ENCODE measurements around the gene PFKL. TPM values are rescaled to one million over a fixed set of nuclear protein-coding genes. Genes with fewer than 3 reads are reported as not detected.

The PFKL gene
- polyA plus RNA-seq, 2 of the 4 experiments (the other 2 are of a cell fraction): 23.2 to 38.7 TPM

DNA sequence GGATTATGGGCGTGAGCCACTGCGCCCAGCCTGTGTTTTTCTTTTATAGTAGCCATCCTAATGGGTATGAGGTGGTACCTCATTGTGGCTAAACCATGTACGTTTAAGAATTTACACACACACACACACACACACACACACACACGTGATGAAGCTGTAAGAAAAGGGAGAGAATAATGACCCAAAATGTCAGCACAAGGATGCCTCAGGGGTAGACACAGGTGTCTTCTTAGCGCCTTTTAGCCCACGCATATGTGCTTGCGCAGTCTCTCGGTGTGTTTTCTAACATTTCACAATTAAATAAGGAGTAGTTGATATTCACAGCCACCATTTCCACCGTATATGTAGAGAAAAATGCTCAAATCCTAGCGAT lies 782 bp upstream of the PFKL start (continued):
- TF ChIP-seq REST (IDR thresholded peaks at IDR 0.05) (no peak), HMGXB4 (CRISPR knock-in tag; IDR thresholded peaks at IDR 0.05; ENCODE audit: borderline replicate concordance) (no peak), FOSB (CRISPR knock-in tag; IDR thresholded peaks at IDR 0.05) (no peak), CBX8 (IDR thresholded peaks at IDR 0.05) (no peak), ZFP36 (IDR thresholded peaks at IDR 0.05; ENCODE audit: borderline replicate concordance, partially characterized antibody) (no peak), ZSCAN20 (CRISPR knock-in tag; IDR thresholded peaks at IDR 0.05) (no peak), POLR2A (IDR thresholded peaks at IDR 0.05; ENCODE audit: low read length) (no peak), BHLHE40 (IDR thresholded peaks at IDR 0.05; ENCODE audit: low read depth, low read length) (no peak)
- TF ChIP-seq, protein P1, sequence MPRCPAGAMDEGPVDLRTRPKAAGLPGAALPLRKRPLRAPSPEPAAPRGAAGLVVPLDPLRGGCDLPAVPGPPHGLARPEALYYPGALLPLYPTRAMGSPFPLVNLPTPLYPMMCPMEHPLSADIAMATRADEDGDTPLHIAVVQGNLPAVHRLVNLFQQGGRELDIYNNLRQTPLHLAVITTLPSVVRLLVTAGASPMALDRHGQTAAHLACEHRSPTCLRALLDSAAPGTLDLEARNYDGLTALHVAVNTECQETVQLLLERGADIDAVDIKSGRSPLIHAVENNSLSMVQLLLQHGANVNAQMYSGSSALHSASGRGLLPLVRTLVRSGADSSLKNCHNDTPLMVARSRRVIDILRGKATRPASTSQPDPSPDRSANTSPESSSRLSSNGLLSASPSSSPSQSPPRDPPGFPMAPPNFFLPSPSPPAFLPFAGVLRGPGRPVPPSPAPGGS (IDR thresholded peaks at IDR 0.05): no peak

DNA sequence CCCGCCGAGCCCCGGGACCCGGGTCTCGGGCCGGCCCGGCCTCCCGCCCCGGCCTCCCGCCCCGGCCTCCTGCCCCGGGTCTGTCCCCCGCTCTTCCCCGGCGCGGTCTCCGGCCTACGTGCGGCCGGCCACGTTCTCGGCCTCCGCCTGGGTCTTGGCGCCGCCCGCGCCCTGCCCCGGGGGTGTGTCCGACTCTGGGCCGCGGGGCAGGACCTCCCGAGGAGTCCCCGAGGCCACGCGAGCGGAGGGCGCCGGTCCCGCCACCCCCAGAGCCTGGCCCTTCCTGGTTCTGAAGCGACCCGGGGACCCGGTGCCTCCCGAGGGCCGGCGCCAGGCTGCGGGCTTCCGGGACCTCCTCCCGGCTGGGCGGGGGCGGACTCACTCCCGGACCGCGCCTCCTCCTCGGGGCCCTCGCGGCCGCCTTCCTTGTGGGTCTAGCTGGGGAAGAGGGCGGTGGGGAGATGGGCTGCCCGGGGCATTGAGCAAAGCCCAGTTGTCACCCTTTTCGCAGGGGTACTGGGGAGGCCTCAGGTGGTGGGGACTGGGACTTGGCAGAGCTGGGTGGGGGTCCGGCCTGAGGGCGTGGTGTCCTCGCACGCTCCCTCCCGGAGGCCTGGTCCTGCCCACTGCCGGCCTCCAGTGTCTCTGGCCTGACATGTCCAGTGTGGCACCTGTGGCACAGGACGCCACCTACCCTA lies 558 bp downstream of the PFKL start:
- Histone ChIP-seq H3K4me1 (peaks cover 14% of the 10 kb centered on the region; the same call in 2 of the 3 replicates), H3K4me2 (peak overlapping the region; percentile 73), H3K4me3 (peak overlapping the region; percentile 98), H3K27ac (peak overlapping the region; percentile 93 to 99), H3K9me3 (no peaks in the 10 kb centered on the region)
- FAIRE-seq (no peak), DNase-seq (ENCODE audit: low read depth in 1 of 2, low spot score in 1 of 2) (peak; percentile 42 to 50), ATAC-seq (peak; percentile 51 to 69)
- POLR2A ChIA-PET: no interaction called here
- CTCF ChIA-PET: interaction anchor here (0.5 to 1.9 kb wide), 4 partner anchors 10 to 497 kb away, joined by 3 to 6 read pairs (median 3); no protein-coding TSS in a partner anchor
- TF ChIP-seq NPAS2 (CRISPR knock-in tag; IDR thresholded peaks at IDR 0.05; ENCODE audit: borderline replicate concordance) (no peak), RNF2 (IDR thresholded peaks at IDR 0.05; ENCODE audit: borderline replicate concordance, low read depth) (no peak), KDM5A (IDR thresholded peaks at IDR 0.05) (no peak), MAZ (IDR thresholded peaks at IDR 0.05; ENCODE audit: borderline replicate concordance, low read depth, low read length) (no peak), NFE2L2 (conservative IDR thresholded peaks at IDR 0.05; ENCODE audit: low read length) (no peak), JUN (IDR thresholded peaks at IDR 0.05) (peak in 1 of 2 experiments; percentile 9; a peak in 1 of 5 replicates), SMC3 (IDR thresholded peaks at IDR 0.05) (no peak)
- TF ChIP-seq, protein P2, sequence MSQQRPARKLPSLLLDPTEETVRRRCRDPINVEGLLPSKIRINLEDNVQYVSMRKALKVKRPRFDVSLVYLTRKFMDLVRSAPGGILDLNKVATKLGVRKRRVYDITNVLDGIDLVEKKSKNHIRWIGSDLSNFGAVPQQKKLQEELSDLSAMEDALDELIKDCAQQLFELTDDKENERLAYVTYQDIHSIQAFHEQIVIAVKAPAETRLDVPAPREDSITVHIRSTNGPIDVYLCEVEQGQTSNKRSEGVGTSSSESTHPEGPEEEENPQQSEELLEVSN (IDR thresholded peaks at IDR 0.05; ENCODE audit: borderline replicate concordance, low read depth): no peak
- no CpG with 5 or more reads among the region's 67 CpGs for WGBS (ENCODE audit: missing lambda C conversion rate)
